AG04449 (cell line): ENCODE results near the gene ADORA1.

Experiments
- CTCF ChIA-PET: fragments of 350-600 bp; formaldehyde crosslinking; extraction: SDS; loops from one replicate; lab custom pipeline; 2021; ENCODE audit warnings: antibody characterized with exemption; lab: Yijun Ruan, JAX
- POLR2A ChIA-PET: fragments of 400-600, 350-600 bp; formaldehyde crosslinking; extraction: SDS; loops from one replicate; lab custom pipeline; 2020; ENCODE audit warnings: antibody characterized with exemption, inconsistent platforms; lab: Yijun Ruan, JAX
- DNase-seq: peaks from one replicate; pipeline ENCODE4 v3.0.0-alpha.2; 2010; ENCODE audit warnings: low read depth, low spot score
- H3K4me3 ChIP-seq: 2 replicates; pipeline ENCODE4 v1.5.1; 2011; ENCODE audit warnings: low read depth, mild to moderate bottlenecking, control low read depth, low read length
- CTCF ChIP-seq: IDR thresholded peaks from one replicate; pipeline ENCODE4 v1.5.1; 2011; ENCODE audit warnings: mild to moderate bottlenecking, moderate library complexity, low read length, control low read depth, inconsistent platforms; ENCODE audit not compliant: insufficient read depth; ENCODE audit errors: missing control alignments

ADORA1 gene

GRCh38 chr1:203153051-203153988 is 25.8 kb downstream of the ADORA1 start:
- CTCF ChIA-PET, result interaction anchor here (0.8 to 5.5 kb wide), 8 partner anchors 15 to 118 kb away, joined by 3 to 52 read pairs (median 6); partner anchors contain the start of gene ADORA1
- no peak for TF ChIP-seq CTCF
- POLR2A ChIA-PET, result interaction anchor here (1.1 kb wide), 1 partner anchor 19 kb away, joined by 3 read pairs; no protein-coding TSS in a partner anchor
- no peak for DNase-seq
- H3K4me3 ChIP-seq, result no peak overlapping the region

- no peak for DNase-seq
- no peak overlapping the region for H3K4me3 ChIP-seq
- ChIA-PET POLR2A (no interaction called here), CTCF (interaction anchor here (0.7 to 5.5 kb wide), 8 partner anchors 17 to 115 kb away, joined by 3 to 52 read pairs (median 6); partner anchors contain the start of gene ADORA1)
- no peak for TF ChIP-seq CTCF
Observed at GRCh38 chr1:203153989-203154821, 26.7 kb downstream of the ADORA1 start.

- no peak for DNase-seq
- no peak for TF ChIP-seq CTCF
- H3K4me3 ChIP-seq, result no peak overlapping the region
- ChIA-PET POLR2A (no interaction called here), CTCF (interaction anchor here (3.7 to 10.6 kb wide), 2 partner anchors 16 to 17 kb away, joined by 35 to 106 read pairs; partner anchors contain the start of gene MYBPH)
Observed at GRCh38 chr1:203156280-203156679, 28.8 kb downstream of the ADORA1 start.

- no peak overlapping the region for H3K4me3 ChIP-seq
- no peak for DNase-seq
- no peak for TF ChIP-seq CTCF
- ChIA-PET POLR2A (interaction anchor here (0.6 kb wide), 1 partner anchor 272 kb away, joined by 3 read pairs; no protein-coding TSS in a partner anchor), CTCF (interaction anchor here (1.0 to 10.6 kb wide), 5 partner anchors 11 to 119 kb away, joined by 3 to 106 read pairs (median 4); partner anchors contain the start of gene MYBPH)
Observed at GRCh38 chr1:203158423-203158822, 30.9 kb downstream of the ADORA1 start.

- POLR2A ChIA-PET, result interaction anchor here (0.6 kb wide), 1 partner anchor 272 kb away, joined by 3 read pairs; no protein-coding TSS in a partner anchor
- CTCF ChIA-PET, result interaction anchor here (1.0 to 10.6 kb wide), 5 partner anchors 12 to 120 kb away, joined by 3 to 106 read pairs (median 4); partner anchors contain the start of gene MYBPH
- H3K4me3 ChIP-seq, result no peak overlapping the region
- TF ChIP-seq CTCF, result no peak
- DNase-seq, result no peak
Observed at GRCh38 chr1:203158960-203159665, 31.6 kb downstream of the ADORA1 start.
